ELF-1 (cell line): ENCODE results near the gene C22orf15.

ENCODE experiments used
- DNase-seq: peaks from one replicate; pipeline ENCODE4 v3.0.0-alpha.2; 2016; ENCODE audit warnings: low read depth, low spot score

Gene C22orf15

GRCh38 chr22:23772649-23773473 is 10.1 kb downstream of the C22orf15 start, which contains the start of gene MMP11:
TSS of gene MMP11 (plus strand) at chr22:23772849. CDS start at chr22:23772871, 22 bp downstream.
- DNase-seq, result no peak

- peak; percentile 49 for DNase-seq
Measured at GRCh38 chr22:23773483-23774113, 10.8 kb downstream of the C22orf15 start.

- DNase-seq, result no peak
Measured at GRCh38 chr22:23774114-23774921, 11.5 kb downstream of the C22orf15 start.

GRCh38 chr22:23774922-23775436 is 12.2 kb downstream of the C22orf15 start:
- peak; percentile 77 for DNase-seq

GRCh38 chr22:23775779-23776375 is 13.1 kb downstream of the C22orf15 start:
- no peak for DNase-seq

GRCh38 chr22:23777776-23778576 is 15.2 kb downstream of the C22orf15 start:
- DNase-seq, result no peak

GRCh38 chr22:23778577-23778900 is 15.7 kb downstream of the C22orf15 start:
- no peak for DNase-seq

- DNase-seq, result no peak
Measured at GRCh38 chr22:23779083-23779482, 16.3 kb downstream of the C22orf15 start.

- no peak for DNase-seq
Measured at GRCh38 chr22:23779731-23780130, 16.9 kb downstream of the C22orf15 start.

GRCh38 chr22:23780146-23780748 is 17.5 kb downstream of the C22orf15 start:
- DNase-seq, result no peak

- no peak for DNase-seq
Measured at GRCh38 chr22:23781065-23781464, 18.3 kb downstream of the C22orf15 start.

GRCh38 chr22:23781511-23782183 is 18.9 kb downstream of the C22orf15 start:
- DNase-seq, result no peak

- no peak for DNase-seq
Measured at GRCh38 chr22:23782252-23782651, 19.5 kb downstream of the C22orf15 start.

GRCh38 chr22:23782703-23783102 is 19.9 kb downstream of the C22orf15 start:
- DNase-seq, result no peak

GRCh38 chr22:23783265-23784150 is 20.7 kb downstream of the C22orf15 start:
- no peak for DNase-seq

- DNase-seq, result no peak
Measured at GRCh38 chr22:23784215-23784732, 21.5 kb downstream of the C22orf15 start.

- no peak for DNase-seq
Measured at GRCh38 chr22:23786261-23786710, 23.5 kb downstream of the C22orf15 start.
